HL-60 (cell line): ENCODE results near the gene ATP5F1A.

ENCODE experiments used
- DNase-seq, 2 experiments: peaks; one replicate each; pipeline ENCODE4 v3.0.0-alpha.2; 2010 to 2020; ENCODE audit warnings: low read depth in 1 of 2, low spot score in 1 of 2
- H3K27ac ChIP-seq: fragments of 250-450 bp; sonication (Bioruptor Pico); replicated peaks from 2 replicates; pipeline ENCODE4 v1.5.1; 2020; ENCODE audit warnings: mild to moderate bottlenecking, moderate library complexity
- H3K27me3 ChIP-seq: fragments of 250-450 bp; sonication (Bioruptor Pico); 2 replicates; pipeline ENCODE4 v1.5.1; 2021; ENCODE audit warnings: mild to moderate bottlenecking, moderate library complexity; ENCODE audit not compliant: insufficient read depth, poor library complexity, severe bottlenecking
- H3K4me3 ChIP-seq: replicated peaks from 2 replicates; pipeline ENCODE4 v1.5.1; 2011; ENCODE audit warnings: mild to moderate bottlenecking, control low read depth, low read length; ENCODE audit not compliant: insufficient read depth
- CTCF ChIP-seq: IDR thresholded peaks from one replicate; pipeline ENCODE4 v1.5.1; 2011; ENCODE audit warnings: low read length, control low read depth, inconsistent platforms; ENCODE audit not compliant: insufficient read depth
- GABPA ChIP-seq: IDR thresholded peaks from 2 replicates; pipeline ENCODE4 v1.6.1; 2012; ENCODE audit warnings: low read depth
- POLR2AphosphoS5 ChIP-seq: IDR thresholded peaks from 2 replicates; pipeline ENCODE4 v1.6.1; 2012; ENCODE audit warnings: low read depth
- REST ChIP-seq: IDR thresholded peaks from 2 replicates; pipeline ENCODE4 v1.6.1; 2012; ENCODE audit warnings: low read depth; ENCODE audit not compliant: insufficient replicate concordance
- SPI1 ChIP-seq: IDR thresholded peaks from 2 replicates; pipeline ENCODE4 v1.6.1; 2012; ENCODE audit warnings: low read depth, mild to moderate bottlenecking, borderline replicate concordance

ATP5F1A gene

GRCh38 chr18:46072959-46073358, 25.1 kb downstream of the ATP5F1A start:
- Histone ChIP-seq H3K27me3 (no peaks in the 10 kb centered on the region), H3K4me3 (peak overlapping the region; percentile 85), H3K27ac (peak overlapping the region; percentile 85)
- no peak for DNase-seq
- TF ChIP-seq POLR2AphosphoS5 (no peak), REST (no peak), CTCF (no peak)

GRCh38 chr18:46072376-46072867, 25.7 kb downstream of the ATP5F1A start:
- no peak for DNase-seq
- peak overlapping the region; percentile 85 for H3K4me3 ChIP-seq
- peak overlapping the region; percentile 85 for H3K27ac ChIP-seq
- TF ChIP-seq REST: no peak
- TF ChIP-seq SPI1: no peak
- TF ChIP-seq GABPA: no peak
- no peak for TF ChIP-seq CTCF
- no peak for TF ChIP-seq POLR2AphosphoS5
- no peaks in the 10 kb centered on the region for H3K27me3 ChIP-seq

GRCh38 chr18:46071653-46072375, 26.3 kb downstream of the ATP5F1A start, which contains the start of gene PSTPIP2:
TSS of gene PSTPIP2 (minus strand) at chr18:46072260. CDS start at chr18:46072188, 72 bp downstream.
- Histone ChIP-seq H3K27me3 (no peaks in the 10 kb centered on the region), H3K4me3 (peak within 1 kb of the TSS; percentile 85), H3K27ac (peak within 1 kb of the TSS; percentile 85)
- peak in 1 of 2 experiments; percentile 90 for DNase-seq
- TF ChIP-seq CTCF (no peak), GABPA (0 out of 2 replicates have a peak, but pooled peaks have one; percentile 28), REST (peak; percentile 62), POLR2AphosphoS5 (peak; percentile 86)
